GM18508 (cell line): ENCODE data around the gene SHANK1.

ENCODE experiments used
- ATAC-seq: cut with Tn5 transposase; IDR thresholded peaks from one replicate; pipeline ENCODE4 v1.9.1; 2021; ENCODE audit warnings: moderate number of reproducible peaks; ENCODE audit not compliant: insufficient read depth, unreplicated experiment

Gene SHANK1

GRCh38 chr19:50713556-50714236 lies 5.9 kb downstream of the SHANK1 start:
- ATAC-seq: no peak

GRCh38 chr19:50712833-50713232 lies 6.8 kb downstream of the SHANK1 start:
- ATAC-seq: no peak

- no peak for ATAC-seq
Measured at GRCh38 chr19:50711805-50712204, 7.8 kb downstream of the SHANK1 start.

- no peak for ATAC-seq
Measured at GRCh38 chr19:50711196-50711595, 8.4 kb downstream of the SHANK1 start.

GRCh38 chr19:50710612-50711011 lies 9.0 kb downstream of the SHANK1 start:
- ATAC-seq: no peak

- ATAC-seq: no peak
Measured at GRCh38 chr19:50710094-50710493, 9.5 kb downstream of the SHANK1 start.

- no peak for ATAC-seq
Measured at GRCh38 chr19:50708179-50708879, 11.3 kb downstream of the SHANK1 start.

- no peak for ATAC-seq
Measured at GRCh38 chr19:50706387-50706786, 13.2 kb downstream of the SHANK1 start.

- ATAC-seq: no peak
Measured at GRCh38 chr19:50705422-50706019, 14.1 kb downstream of the SHANK1 start.

- ATAC-seq: no peak
Measured at GRCh38 chr19:50703915-50704796, 15.4 kb downstream of the SHANK1 start.

GRCh38 chr19:50702871-50703829 lies 16.5 kb downstream of the SHANK1 start:
- ATAC-seq: no peak

- ATAC-seq: no peak
Measured at GRCh38 chr19:50702158-50702870, 17.3 kb downstream of the SHANK1 start.

- ATAC-seq: no peak
Measured at GRCh38 chr19:50701367-50701985, 18.1 kb downstream of the SHANK1 start.

- no peak for ATAC-seq
Measured at GRCh38 chr19:50697414-50698124, 22.0 kb downstream of the SHANK1 start.

- no peak for ATAC-seq
Measured at GRCh38 chr19:50696094-50696483, 23.5 kb downstream of the SHANK1 start.

GRCh38 chr19:50695251-50696093 lies 24.1 kb downstream of the SHANK1 start:
- no peak for ATAC-seq

GRCh38 chr19:50694815-50695145 lies 24.8 kb downstream of the SHANK1 start:
- ATAC-seq: no peak
